Renal pelvis (tissue), 4 donors: ENCODE data around the gene MYO10. TPM values are rescaled to one million over a fixed set of nuclear protein-coding genes. Genes with fewer than 3 reads are reported as not detected.
"Not testable (repeated sequence)": the region's sequence is repeated elsewhere in the genome, so short reads cannot be mapped to it uniquely, and the experiment has no call there.

Experiments
- DNase-seq: peaks from one replicate; pipeline ENCODE4 v3.0.0-alpha.2; 2013
- polyA plus RNA-seq, 3 donors: library from polyadenylated mRNA; unstranded; fragments of 120-200 nt; gene quantifications; one replicate each; pipeline ENCODE4 v1.2.1, GENCODE V29; 2013; ENCODE audit not compliant: insufficient read length in 3 of 3

MYO10 gene
- polyA plus RNA-seq, 3 donors: 38.8 to 50.8 (median 41.7) TPM

DNA sequence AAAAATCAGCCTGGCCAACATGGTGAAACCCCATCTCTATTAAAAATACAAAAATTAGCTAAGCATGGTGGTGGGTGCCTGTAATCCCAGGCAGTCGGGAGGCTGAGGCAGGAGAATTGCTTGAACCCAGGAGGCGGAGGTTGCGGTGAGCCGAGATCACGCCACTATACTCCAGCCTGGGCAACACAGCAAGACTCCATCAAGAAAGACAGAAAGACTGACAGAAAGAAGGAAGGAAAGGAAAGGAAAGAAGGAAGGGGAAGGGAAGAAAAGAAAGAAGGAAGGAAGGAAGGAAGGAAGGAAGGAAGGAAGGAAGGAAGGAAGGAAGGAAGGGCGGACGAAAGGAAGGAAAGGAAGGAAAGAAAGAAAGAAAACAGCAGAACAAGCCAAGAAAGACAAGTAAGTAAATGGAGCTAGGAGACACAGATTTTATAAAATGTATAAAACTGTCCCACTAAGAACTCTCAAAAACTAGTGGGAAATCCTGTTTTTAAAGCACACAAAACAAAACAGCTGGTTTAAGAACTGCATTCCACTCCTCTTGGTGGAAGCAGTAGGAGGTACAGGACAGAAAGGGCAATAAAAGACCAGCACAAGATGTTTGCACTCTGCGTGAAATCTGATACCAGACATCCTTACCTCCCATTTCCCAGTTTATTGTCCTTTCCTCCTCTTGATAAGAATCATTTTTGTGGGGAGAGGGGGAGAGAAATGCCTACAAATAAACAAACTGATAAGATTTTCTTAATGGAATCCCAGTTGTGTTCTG lies 46.7 kb downstream of the MYO10 start:
- DNase-seq: peak; percentile 85

DNA sequence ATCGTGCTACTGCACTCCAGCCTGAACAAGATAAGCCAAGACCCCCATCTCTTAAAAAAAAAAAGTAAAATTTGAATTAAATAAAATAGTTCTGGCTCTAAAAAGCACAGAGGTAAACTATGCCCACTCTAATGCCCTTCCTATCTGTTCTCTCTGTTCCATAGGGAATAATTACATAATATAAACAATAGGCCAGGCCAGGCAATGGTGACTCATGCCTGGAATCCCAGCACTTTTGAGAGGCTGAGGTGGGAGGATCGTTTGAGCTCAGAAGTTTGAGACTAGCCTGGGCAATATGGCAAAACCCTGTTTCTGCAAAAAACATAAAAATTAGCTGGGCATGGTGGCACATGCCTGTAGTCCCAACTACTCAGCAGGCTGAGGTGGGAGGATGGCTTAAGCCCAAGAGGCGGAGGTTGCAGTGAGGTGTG lies 47.4 kb downstream of the MYO10 start:
- no peak for DNase-seq

DNA sequence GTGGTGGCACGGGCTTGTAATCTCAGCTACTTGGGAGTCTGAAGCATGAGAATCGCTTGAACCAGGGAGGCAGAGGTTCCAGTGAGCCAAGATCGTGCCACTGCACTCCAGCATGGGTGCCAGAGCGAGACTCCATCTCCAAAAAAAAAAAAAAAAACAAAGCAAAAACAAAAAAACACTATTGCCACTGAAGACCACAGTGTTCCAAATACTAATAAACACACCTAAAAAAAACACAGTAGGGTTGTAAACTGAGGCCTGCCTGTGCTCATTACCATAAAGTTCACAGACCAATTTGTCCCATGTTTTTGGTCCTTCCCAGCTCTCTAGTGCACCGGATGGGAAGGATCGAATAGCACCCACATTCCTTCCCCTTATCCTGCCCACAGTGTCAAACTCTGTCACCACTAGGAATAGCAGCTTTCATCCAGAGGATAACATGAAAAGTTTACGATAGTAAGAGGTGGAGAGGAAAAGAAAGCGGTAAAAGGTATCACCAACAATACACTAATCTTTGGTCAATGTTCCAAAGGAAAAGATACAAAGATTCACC lies 49.2 kb downstream of the MYO10 start:
- no peak for DNase-seq

DNA sequence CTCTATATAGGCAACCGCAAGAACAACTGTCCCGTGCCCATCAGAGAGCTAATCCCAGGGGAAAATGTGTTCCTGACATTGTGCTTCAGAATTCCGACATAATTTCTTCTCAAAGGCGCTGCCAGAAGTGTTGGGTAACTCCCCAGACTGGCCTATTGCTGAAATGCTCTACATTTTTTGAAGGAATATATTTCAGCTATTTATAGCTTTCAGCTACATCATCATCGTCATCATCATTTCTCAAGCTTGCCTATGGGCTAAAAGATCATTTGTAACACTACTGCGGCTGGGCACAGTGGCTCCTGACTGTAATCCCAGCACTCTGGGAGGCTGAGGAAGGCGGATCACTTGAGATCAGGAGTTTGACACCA lies 49.7 kb downstream of the MYO10 start:
- DNase-seq: no peak

DNA sequence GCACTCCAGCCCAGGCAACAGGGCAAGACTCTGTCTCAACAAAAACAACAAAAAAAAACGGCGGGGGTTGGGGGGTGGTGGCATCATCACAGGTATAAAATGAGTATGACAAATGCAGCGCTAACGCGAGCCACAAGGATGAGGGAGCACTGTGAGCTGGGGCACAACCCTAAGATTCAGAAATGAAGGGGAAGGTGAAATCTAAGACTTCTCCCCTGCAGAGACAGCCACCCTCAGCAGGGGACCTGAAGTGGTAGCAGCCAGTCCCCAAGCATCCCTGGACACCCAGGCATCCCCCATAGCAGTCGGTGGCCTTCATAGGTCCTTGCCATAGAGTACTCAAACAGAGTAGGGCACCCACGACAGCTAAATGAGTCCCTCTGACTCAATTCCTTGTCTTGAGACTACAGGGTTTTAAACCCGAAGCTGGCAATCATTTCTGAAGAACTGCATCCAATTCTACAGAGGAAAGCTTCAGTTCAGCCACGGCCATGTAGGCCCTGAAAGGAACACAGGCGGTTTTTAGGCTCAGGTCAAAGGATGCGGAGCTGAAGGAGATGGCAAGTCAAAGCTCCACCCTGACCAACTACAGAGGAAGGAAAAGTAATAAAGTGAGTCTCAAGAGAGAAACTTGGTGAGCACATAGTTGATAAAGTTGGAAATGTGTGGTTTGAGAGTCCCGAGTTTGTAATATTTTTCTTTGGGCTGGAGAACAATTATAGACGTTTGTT lies 50.3 kb downstream of the MYO10 start:
- no peak for DNase-seq

DNA sequence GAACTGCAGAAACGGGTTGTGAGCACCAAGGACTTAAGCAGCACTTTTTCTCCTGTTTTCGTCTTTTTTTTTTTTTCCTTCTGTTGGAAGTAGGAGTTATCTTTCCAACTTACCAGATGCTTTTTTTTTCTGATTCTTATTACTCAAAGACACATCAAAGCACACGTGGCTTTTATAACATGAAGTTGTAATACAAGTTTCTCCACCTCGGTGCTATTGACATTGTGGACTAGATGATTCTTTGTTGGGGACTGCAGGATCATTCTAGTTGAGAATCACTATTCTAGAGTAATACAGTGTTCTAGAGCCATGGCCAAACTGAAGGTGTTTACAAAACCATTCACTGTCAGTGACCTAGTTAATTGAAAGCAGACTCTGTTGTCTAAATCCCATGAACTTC lies 51.5 kb downstream of the MYO10 start:
- DNase-seq: no peak

DNA sequence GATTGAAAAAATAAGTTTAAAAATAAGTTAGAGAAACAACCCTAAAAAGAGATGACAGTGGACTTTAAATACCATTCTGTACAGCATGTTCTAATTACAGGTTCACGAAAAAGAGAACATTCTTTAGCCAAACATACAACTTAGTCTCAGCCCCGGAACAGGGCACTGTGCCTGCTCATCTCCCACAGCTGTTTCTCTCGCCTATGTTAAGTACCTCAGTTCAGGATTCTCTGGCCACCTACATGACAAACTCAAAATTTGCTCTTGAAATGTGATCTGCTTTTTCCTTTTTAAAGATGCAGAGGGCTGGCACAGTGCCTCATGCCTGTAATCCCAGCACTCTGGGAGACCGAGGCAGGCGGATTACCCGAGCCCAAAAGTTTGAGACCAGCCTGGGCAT lies 52.3 kb downstream of the MYO10 start:
- no peak for DNase-seq

DNA sequence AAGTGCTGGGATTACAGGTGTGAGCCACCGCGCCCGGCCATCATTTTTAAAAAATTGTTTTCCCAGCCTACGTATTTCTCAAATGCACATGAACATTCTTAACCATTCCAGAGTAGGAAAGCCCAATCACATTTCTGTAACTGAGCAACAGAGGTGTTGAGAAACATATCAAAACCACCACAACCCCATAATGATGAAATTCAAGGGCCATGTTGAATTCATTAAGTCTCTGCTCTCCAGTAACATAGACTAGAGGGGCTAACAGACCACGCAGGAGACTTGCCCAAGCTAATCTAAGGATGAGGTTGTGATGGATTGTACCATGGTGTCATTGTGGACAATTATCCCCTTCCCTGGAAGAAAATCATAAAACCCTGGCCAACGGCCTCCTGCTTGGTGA lies 52.9 kb downstream of the MYO10 start:
- DNase-seq: no peak

DNA sequence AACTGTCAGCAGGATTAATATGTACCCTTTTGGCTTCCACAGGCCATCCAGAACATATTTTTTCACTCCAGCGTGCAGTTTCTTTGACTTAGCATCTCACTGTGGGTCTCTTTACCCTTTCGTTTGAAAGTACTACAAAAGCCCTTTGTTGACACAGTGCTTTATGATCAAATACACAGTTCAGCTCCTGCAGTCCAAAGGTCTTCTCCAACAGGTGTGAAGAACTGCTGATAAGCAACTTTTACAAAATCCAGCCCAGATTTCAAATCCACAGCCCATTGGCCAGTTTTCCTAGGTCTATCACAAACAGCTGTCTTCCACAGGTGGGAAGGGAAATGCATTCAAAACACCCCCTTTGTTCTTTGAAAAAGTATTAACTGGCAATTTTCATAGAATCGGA lies 54.8 kb downstream of the MYO10 start:
- DNase-seq: no peak

DNA sequence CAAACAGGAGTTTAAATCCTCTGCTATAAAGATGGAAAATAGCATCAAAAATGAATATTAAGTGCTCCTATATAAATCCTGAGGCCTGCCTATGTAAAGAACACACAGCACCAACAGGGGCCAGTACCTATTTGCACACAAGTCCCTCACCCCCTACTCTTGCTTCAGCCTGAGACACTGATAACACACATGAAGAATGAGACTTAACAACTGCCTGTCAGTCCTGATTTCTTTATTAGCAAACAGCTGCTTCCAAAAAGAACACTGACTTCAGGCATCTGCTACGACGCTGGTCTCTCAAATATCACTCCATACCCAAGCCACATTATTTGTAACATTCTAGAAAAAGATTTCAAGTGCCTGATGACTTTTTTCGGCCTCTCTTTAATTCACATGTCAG lies 55.5 kb downstream of the MYO10 start:
- DNase-seq: no peak

DNA sequence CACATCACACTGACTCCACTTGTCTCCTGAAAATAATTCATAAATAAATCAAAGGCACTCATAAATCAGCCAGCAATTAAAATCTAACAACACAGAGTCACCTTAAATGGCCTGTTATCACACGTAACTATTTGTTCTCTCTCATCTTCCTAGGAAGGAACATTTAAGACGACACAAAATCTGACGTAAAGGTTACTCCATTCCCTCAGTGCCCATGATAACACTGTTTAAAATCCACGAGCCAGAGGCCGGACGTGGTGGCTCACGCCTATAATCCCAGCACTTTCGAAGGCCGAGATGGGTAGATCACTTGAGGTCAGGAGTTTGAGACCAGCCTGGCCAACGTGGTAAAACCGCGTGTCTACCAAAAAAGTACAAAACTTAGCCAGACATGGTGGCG lies 56.4 kb downstream of the MYO10 start:
- no peak for DNase-seq

DNA sequence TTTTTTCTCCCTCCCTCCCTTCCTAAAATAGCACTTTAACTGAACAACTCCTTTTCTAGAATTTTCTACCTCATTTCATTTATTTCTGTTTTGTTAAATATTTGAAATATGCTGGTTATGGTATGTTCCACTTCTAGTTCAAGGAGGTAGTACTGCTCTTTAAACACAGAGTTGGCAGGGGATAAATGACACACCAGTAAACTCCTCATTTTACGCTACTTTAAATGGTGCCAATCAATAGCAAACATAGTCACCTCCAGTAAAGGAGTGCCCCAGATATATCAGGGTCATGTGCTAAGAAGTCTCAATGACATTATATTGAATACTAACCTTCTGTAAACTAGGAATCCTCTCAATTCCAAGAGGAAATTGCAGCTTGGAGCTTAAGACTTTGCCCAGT lies 56.9 kb downstream of the MYO10 start:
- DNase-seq: no peak

DNA sequence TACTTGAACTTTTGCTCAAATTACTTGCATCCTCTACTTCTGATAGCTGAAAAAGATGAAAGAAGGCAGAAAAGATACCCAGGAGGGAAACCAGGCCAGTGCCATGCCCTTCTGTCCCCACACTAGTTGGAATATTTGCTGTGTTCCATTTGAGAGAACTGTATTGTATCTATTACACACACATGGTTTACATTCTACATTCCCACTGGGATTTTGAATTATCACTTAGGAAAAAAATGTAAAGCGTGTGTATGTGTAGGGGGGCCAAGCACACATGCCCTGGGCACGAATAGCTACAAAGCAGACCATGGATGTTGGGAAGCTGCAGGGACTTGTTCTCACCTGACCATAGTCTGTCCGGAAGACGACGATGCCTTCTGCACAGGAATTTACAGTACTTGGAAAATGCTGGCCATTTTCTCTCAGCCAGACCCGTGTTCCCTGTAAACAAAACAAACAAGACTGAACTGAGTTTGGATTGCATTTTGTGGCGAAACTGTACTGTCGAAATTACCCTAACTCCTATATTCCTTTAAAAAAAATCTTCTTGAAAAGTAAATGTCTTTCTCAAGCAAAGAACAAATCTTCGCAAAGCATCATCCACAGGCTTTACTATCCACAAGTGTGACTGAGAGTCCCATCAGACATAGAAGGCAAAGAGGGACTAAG lies 58.7 kb downstream of the MYO10 start:
- DNase-seq: no peak

DNA sequence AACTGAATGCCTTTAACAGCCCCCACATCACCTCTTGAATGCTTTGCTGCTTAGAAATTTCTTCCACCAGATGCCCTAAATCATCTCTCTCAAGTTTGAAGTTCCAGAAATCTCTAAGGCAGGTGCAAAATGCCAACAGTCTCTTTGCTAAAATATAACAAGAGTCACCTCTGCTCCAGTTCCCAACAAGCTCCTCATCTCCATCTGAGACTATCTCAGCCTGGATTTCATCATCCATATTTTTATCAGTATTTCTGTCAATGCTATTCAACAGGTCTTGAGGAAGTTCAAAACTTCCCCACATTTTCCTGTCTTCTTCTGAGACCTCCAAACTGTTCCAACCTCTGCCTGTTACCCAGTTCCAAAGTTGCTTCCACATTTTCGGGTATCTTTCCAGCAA lies 61.7 kb downstream of the MYO10 start:
- not testable (repeated sequence) for DNase-seq

DNA sequence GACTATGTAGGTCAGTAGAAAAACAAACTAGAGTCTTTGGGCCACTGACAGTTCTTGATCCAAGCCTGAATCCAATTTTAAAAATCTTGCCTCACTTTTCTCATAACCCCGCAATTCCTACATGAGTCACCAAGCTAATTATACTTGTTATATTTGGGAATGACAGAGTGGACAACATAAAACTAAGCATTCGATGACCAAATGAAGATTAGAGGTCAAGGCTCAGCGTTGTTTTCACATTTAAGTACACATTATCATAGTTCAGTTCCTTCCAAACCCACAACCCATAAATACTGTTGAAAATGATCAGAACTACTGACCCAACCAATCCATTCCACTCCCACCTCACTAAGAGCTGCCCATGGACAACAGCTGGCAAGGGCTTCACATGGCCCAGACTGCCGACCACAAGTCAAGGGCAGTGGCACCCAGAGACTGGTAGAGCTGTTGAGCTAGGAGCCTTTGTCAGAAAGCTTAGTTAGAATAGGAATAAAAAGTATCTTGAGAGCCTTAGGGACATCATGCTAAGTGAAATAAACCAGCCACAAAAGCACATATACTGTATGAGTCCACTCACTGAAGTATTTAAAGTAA lies 64.2 kb downstream of the MYO10 start:
- DNase-seq: no peak

DNA sequence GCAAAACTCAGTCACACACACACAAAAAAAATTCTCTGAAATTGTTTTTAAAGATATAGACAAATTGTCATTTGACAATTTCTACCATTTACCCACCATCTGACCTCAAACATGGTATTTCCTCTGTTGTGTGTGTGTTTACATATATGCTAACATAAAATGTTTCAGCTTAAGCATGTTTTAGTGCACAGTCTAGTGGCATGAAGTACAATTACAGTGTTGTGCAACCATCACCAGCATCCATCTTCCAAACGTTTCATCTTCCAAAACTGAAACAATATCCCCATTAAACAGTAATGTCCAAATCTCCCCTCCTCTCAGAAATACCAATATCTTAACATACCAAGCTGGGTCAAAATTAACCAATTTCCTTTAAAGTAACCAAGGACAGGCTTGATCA lies 65.2 kb downstream of the MYO10 start:
- DNase-seq: no peak

DNA sequence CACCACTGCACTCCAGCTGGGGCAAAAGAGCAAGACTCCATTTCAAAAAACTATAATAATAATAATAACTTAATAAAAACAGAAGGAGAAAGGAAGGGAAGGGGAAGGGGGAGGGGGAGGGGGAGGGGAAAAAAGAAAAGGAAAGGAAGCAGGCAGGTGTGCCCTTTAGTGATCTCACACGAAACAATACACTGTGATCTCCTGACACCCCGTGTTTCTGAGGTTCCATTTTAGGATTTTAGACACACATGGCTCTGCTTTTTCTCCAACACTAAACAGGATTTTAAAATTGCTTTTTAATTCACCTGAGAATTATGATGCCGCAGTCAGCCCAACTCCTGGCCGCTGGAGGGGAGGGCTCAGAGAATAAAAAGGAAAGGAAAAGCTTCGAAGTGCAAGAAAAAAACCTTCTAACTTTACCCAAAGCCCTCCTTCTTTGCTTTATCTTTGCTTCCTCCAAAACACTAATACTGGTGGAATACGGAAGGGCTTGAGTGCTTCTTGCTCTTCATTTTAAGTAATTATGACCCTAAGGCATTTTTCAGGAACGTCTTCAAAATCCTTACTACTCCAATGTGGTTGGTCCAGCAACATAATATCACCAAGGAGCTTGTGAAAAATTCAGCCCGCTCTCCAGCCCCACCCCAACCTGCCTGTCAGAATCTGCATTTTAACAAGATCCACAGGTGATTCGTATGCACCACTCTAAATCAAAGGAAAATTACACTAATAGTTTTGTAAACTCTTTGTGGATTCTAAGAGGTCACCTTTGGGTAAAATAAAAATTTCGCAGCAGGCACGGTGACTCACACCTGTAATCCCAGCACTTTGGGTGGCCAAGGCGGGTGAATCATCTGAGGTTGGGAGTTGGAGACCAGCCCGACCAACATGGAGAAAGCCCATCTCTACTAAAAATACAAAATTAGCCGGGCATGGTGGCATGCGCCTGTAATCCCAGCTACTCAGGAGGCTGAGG lies 66.0 kb downstream of the MYO10 start:
- no peak for DNase-seq

DNA sequence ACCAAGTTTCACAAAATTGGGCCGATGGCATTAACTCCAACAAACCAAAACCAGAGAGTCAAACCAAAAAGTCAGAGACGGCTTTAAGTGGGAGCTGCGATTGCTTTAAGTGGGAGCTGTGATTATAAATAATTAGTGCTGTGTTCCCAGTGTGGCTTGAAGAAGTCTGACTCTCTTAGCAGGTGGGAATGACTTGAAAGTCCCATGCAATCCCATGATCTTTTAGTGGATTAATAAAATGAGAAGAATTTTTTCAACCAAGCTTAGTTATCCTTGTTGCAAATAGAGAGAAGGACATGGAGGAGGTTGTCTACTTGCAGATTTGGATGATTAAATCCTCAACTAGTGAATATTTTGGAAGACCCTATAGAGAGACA lies 68.5 kb downstream of the MYO10 start:
- no peak for DNase-seq

DNA sequence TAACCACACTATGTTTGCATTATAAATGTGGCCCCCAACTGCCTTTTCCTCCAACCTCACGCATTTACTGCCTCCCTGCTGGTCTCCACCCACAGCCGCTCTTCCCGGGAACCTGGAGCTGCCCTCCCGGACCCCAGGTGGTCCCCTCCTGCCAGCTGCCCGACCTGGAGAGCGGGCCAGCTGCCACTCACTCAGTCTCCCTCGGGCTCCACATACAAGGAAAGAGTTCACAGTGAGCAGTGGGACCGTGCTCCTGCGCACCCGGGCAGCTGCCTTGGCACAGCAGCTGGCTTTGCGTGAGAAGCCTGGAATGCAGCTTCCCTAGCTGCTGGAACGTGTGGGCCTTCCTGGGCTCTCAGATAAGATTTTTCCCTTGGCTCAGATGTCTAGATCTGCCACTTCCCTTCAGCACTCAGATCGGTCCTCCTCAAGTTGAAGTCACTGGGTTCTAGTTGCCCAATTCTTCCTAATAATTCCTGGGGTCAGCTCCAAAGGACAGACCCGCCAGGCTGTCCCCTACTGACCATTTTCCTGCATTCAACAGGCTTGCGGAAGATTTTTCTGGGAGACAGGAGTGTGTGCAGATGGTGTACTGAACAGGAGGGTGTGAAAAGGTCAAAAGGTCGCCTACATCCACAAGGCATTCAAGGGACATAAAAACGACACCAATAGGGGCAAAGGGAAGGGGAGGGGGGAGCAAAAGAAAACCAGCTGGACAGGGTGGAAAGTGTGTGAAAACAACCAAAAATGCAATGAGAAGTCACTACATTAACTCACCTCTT lies 69.1 kb downstream of the MYO10 start:
- no peak for DNase-seq

DNA sequence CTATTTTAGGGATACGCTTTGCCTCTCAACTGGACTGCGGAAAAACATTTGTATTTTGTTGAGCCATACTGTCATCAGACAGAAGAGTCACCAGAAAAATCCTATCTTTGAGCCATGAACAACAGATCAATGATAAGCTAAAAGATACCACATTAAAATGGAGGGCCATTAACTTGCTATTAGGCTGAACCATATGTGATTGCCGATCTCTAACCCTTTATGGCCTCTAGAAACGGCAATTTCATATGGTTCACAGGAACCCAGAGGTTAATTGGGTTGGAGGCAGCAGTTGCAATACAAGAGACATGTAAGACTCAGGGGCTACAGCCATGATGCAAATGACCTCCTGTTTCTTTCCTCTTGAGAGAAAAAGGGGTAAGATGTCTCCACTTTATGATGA lies 69.8 kb downstream of the MYO10 start:
- no peak for DNase-seq
